ENCODE results near the gene RCVRN.

Gene RCVRN

GRCh38 chr17:9944704-9945103 is 39.6 kb upstream of the RCVRN start:
- Histone ChIP-seq H3K27ac (ENCODE audit: low read length, poor library complexity, severe bottlenecking) (no peak overlapping the region), H3K4me1 (ENCODE audit: control insufficient read depth, insufficient read depth, low read depth, low read length) (no peaks in the 10 kb centered on the region), H3K79me1 (replicated peaks; ENCODE audit: low read length, poor library complexity, severe bottlenecking) (no peaks in the 10 kb centered on the region), H3K14ac (ENCODE audit: low read length in 2 of 2) (no peak overlapping the region), H2BK5ac (ENCODE audit: low read depth, low read length, poor library complexity, severe bottlenecking) (no peak overlapping the region), H2BK12ac (ENCODE audit: low read length in 2 of 2) (no peak overlapping the region), H3K4me2 (ENCODE audit: low read length, poor library complexity, severe bottlenecking) (no peak overlapping the region), H2AK5ac (ENCODE audit: low read length, severe bottlenecking) (no peak overlapping the region), H3K9ac (ENCODE audit: low read length) (no peak overlapping the region), H3K4me3 (ENCODE audit: insufficient read depth in 1 of 2, low read depth in 1 of 2, low read length in 2 of 2) (no peak overlapping the region), H4K8ac (ENCODE audit: low read length) (no peak overlapping the region), H4K91ac (ENCODE audit: low read length) (no peak overlapping the region), H2BK15ac (ENCODE audit: low read depth, poor library complexity, severe bottlenecking) (no peak overlapping the region), H3K18ac (ENCODE audit: low read depth in 1 of 2, low read length in 2 of 2) (no peak overlapping the region), H3K9me3 (ENCODE audit: control insufficient read depth, low read length) (no peaks in the 10 kb centered on the region), H2AFZ (ENCODE audit: low read depth, low read length) (no peak overlapping the region), H3K4ac (ENCODE audit: low read depth in 1 of 2, low read length in 2 of 2) (no peak overlapping the region), H2BK120ac (ENCODE audit: low read depth, low read length) (no peak overlapping the region), H3K36me3 (ENCODE audit: control insufficient read depth in 1 of 2, insufficient read depth in 2 of 2, low read depth in 1 of 2, low read length in 2 of 2) (peaks cover 24 to 73% of the 10 kb centered on the region in 2 experiments), H3K23ac (ENCODE audit: low read length in 2 of 2) (no peak overlapping the region), H3K27me3 (ENCODE audit: control insufficient read depth in 1 of 2, insufficient read depth in 1 of 2, low read length in 2 of 2) (no peaks in the 10 kb centered on the region)
- no peak for DNase-seq
- 83% methylated on average over 7 of the region's 7 CpGs for WGBS

DNA sequence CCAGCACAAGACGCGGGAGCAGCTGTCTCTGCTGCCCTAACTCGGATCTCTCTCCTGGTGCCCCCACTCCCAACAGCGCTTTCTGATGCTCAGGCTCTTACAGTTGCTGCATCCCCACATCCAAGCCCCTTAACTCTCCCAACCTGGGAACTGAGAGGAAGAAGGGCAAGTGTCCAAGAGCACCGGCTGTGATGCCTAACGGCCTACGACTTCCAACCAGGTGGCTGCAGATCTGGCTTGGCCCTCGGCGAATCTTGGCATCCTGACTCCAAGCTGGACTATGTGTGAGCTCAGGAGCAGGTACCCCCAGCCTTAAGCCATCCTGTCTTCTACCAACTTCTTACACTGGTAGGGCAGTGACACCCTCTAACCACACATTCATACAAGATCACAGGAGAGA is 38.3 kb upstream of the RCVRN start:
- Histone ChIP-seq H3K9me3 (ENCODE audit: control insufficient read depth, low read length) (peaks cover 10% of the 10 kb centered on the region), H3K79me1 (replicated peaks; ENCODE audit: low read length, poor library complexity, severe bottlenecking) (no peaks in the 10 kb centered on the region)
- WGBS: 96% methylated on average over 9 of the region's 9 CpGs

DNA sequence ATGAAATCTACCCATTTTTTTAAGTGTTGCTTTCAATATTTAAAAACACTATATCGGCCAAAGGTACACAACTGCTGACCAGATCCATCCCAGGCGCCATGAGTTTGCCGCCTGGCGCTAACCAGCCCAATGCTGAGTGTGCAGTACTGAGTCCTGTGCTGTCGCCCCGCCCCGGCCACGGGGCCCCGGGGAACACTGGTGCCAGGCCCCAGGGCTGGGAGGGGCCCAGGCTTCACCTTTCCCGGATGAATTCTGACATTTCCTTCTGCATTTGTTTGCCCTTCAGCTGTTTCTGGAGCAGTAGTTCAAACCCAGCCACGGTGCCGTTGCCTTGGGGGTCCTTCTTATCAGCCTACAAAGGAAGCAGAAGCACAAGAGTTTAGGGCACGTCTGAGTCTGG is 37.8 kb upstream of the RCVRN start:
- H3K9me3 ChIP-seq (ENCODE audit: control insufficient read depth, low read length): peaks cover 10% of the 10 kb centered on the region
- no peak overlapping the region for H2AFZ ChIP-seq (ENCODE audit: low read depth, low read length)
- H2AK5ac ChIP-seq (ENCODE audit: low read length, severe bottlenecking): no peak overlapping the region
- no peak overlapping the region for H3K23ac ChIP-seq (ENCODE audit: low read length in 2 of 2)
- H3K27ac ChIP-seq (ENCODE audit: low read length, poor library complexity, severe bottlenecking): no peak overlapping the region
- no peak overlapping the region for H4K8ac ChIP-seq (ENCODE audit: low read length)
- no peak overlapping the region for H3K4me2 ChIP-seq (ENCODE audit: low read length, poor library complexity, severe bottlenecking)
- no peak overlapping the region for H2BK15ac ChIP-seq (ENCODE audit: low read depth, poor library complexity, severe bottlenecking)
- no peak overlapping the region for H3K18ac ChIP-seq (ENCODE audit: low read depth in 1 of 2, low read length in 2 of 2)
- no peak overlapping the region for H3K9ac ChIP-seq (ENCODE audit: low read length)
- H3K36me3 ChIP-seq (ENCODE audit: control insufficient read depth in 1 of 2, insufficient read depth in 2 of 2, low read depth in 1 of 2, low read length in 2 of 2): peaks cover 30 to 89% of the 10 kb centered on the region in 2 experiments
- no peak overlapping the region for H4K91ac ChIP-seq (ENCODE audit: low read length)
- no peak overlapping the region for H2BK5ac ChIP-seq (ENCODE audit: low read depth, low read length, poor library complexity, severe bottlenecking)
- no peak overlapping the region for H3K4ac ChIP-seq (ENCODE audit: low read depth in 1 of 2, low read length in 2 of 2)
- no peak overlapping the region for H3K14ac ChIP-seq (ENCODE audit: low read length in 2 of 2)
- 85% methylated on average over 13 of the region's 13 CpGs for WGBS
- H2BK120ac ChIP-seq (ENCODE audit: low read depth, low read length): no peak overlapping the region
- H2BK12ac ChIP-seq (ENCODE audit: low read length in 2 of 2): no peak overlapping the region
- H3K27me3 ChIP-seq (ENCODE audit: control insufficient read depth in 1 of 2, insufficient read depth in 1 of 2, low read length in 2 of 2): no peaks in the 10 kb centered on the region
- H3K79me1 ChIP-seq (replicated peaks; ENCODE audit: low read length, poor library complexity, severe bottlenecking): no peaks in the 10 kb centered on the region
- H3K4me3 ChIP-seq (ENCODE audit: insufficient read depth in 1 of 2, low read depth in 1 of 2, low read length in 2 of 2): no peak overlapping the region
- no peaks in the 10 kb centered on the region for H3K4me1 ChIP-seq (ENCODE audit: control insufficient read depth, insufficient read depth, low read depth, low read length)
- no peak for DNase-seq

More for the DNA sequence above, 38.3 kb upstream of the RCVRN start:
- Histone ChIP-seq H3K4me2 (ENCODE audit: low read length, poor library complexity, severe bottlenecking) (no peak overlapping the region), H3K27ac (ENCODE audit: low read length, poor library complexity, severe bottlenecking) (no peak overlapping the region), H2BK120ac (ENCODE audit: low read depth, low read length) (no peak overlapping the region), H3K36me3 (ENCODE audit: control insufficient read depth in 1 of 2, insufficient read depth in 2 of 2, low read depth in 1 of 2, low read length in 2 of 2) (peaks cover 30 to 87% of the 10 kb centered on the region in 2 experiments), H3K4ac (ENCODE audit: low read depth in 1 of 2, low read length in 2 of 2) (no peak overlapping the region), H2AFZ (ENCODE audit: low read depth, low read length) (no peak overlapping the region), H2BK5ac (ENCODE audit: low read depth, low read length, poor library complexity, severe bottlenecking) (no peak overlapping the region), H2BK15ac (ENCODE audit: low read depth, poor library complexity, severe bottlenecking) (no peak overlapping the region), H3K4me1 (ENCODE audit: control insufficient read depth, insufficient read depth, low read depth, low read length) (no peaks in the 10 kb centered on the region), H3K18ac (ENCODE audit: low read depth in 1 of 2, low read length in 2 of 2) (no peak overlapping the region), H4K8ac (ENCODE audit: low read length) (no peak overlapping the region), H2AK5ac (ENCODE audit: low read length, severe bottlenecking) (no peak overlapping the region), H3K4me3 (ENCODE audit: insufficient read depth in 1 of 2, low read depth in 1 of 2, low read length in 2 of 2) (no peak overlapping the region), H3K23ac (ENCODE audit: low read length in 2 of 2) (no peak overlapping the region), H2BK12ac (ENCODE audit: low read length in 2 of 2) (no peak overlapping the region), H4K91ac (ENCODE audit: low read length) (no peak overlapping the region), H3K27me3 (ENCODE audit: control insufficient read depth in 1 of 2, insufficient read depth in 1 of 2, low read length in 2 of 2) (no peaks in the 10 kb centered on the region), H3K9ac (ENCODE audit: low read length) (no peak overlapping the region), H3K14ac (ENCODE audit: low read length in 2 of 2) (no peak overlapping the region)
- DNase-seq: no peak

DNA sequence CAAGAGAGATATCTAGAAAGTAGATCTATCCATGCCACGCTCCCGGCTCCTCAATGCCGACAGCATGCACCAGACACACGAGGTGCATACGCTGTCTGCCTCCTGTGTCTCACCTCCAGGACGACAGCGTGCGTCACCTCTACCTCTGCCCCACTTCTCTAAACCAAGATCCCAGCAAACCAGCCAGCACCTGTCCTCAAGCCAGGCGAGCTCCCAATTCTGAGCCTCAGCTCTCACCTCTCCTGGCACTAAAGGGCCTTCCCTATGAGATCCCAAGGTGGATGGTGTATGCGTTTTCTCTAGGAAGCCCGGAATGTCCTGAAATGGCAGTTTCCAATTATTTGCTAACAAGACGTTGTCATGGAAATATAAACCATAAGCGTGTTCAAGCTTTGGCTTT is 36.2 kb upstream of the RCVRN start:
- Histone ChIP-seq H3K4me2 (ENCODE audit: low read length, poor library complexity, severe bottlenecking) (no peak overlapping the region), H3K4me3 (ENCODE audit: insufficient read depth in 1 of 2, low read depth in 1 of 2, low read length in 2 of 2) (no peak overlapping the region), H3K23ac (ENCODE audit: low read length in 2 of 2) (no peak overlapping the region), H3K36me3 (ENCODE audit: control insufficient read depth in 1 of 2, insufficient read depth in 2 of 2, low read depth in 1 of 2, low read length in 2 of 2) (peaks cover 34 to 88% of the 10 kb centered on the region in 2 experiments), H3K18ac (ENCODE audit: low read depth in 1 of 2, low read length in 2 of 2) (no peak overlapping the region), H3K4me1 (ENCODE audit: control insufficient read depth, insufficient read depth, low read depth, low read length) (no peaks in the 10 kb centered on the region), H3K14ac (ENCODE audit: low read length in 2 of 2) (no peak overlapping the region), H3K27me3 (ENCODE audit: control insufficient read depth in 1 of 2, insufficient read depth in 1 of 2, low read length in 2 of 2) (no peaks in the 10 kb centered on the region), H3K4ac (ENCODE audit: low read depth in 1 of 2, low read length in 2 of 2) (no peak overlapping the region), H2AK5ac (ENCODE audit: low read length, severe bottlenecking) (no peak overlapping the region), H3K79me1 (replicated peaks; ENCODE audit: low read length, poor library complexity, severe bottlenecking) (no peaks in the 10 kb centered on the region), H3K27ac (ENCODE audit: low read length, poor library complexity, severe bottlenecking) (no peak overlapping the region), H2BK120ac (ENCODE audit: low read depth, low read length) (no peak overlapping the region), H4K8ac (ENCODE audit: low read length) (no peak overlapping the region), H4K91ac (ENCODE audit: low read length) (no peak overlapping the region), H3K9me3 (ENCODE audit: control insufficient read depth, low read length) (peaks cover 10% of the 10 kb centered on the region), H2BK12ac (ENCODE audit: low read length in 2 of 2) (no peak overlapping the region), H2BK15ac (ENCODE audit: low read depth, poor library complexity, severe bottlenecking) (no peak overlapping the region), H2AFZ (ENCODE audit: low read depth, low read length) (no peak overlapping the region), H2BK5ac (ENCODE audit: low read depth, low read length, poor library complexity, severe bottlenecking) (no peak overlapping the region), H3K9ac (ENCODE audit: low read length) (no peak overlapping the region)
- WGBS: 95% methylated on average over 13 of the region's 13 CpGs
- no peak for DNase-seq
